ENCODE measurements around the gene AKAP6.

AKAP6 gene

GRCh38 chr14:32609388-32609787 lies 280.3 kb downstream of the AKAP6 start:
- Mint-ChIP-seq H3K9me3 (no peaks in the 10 kb centered on the region), H3K4me3 (no peak overlapping the region), H3K4me1 (peaks cover 14% of the 10 kb centered on the region), H3K27ac (no peak overlapping the region), H3K36me3 (ENCODE audit: low read depth) (no peaks in the 10 kb centered on the region), H3K27me3 (ENCODE audit: low read depth, poor library complexity) (no peaks in the 10 kb centered on the region)
- no peak for DNase-seq
- TF ChIP-seq, protein P1, sequence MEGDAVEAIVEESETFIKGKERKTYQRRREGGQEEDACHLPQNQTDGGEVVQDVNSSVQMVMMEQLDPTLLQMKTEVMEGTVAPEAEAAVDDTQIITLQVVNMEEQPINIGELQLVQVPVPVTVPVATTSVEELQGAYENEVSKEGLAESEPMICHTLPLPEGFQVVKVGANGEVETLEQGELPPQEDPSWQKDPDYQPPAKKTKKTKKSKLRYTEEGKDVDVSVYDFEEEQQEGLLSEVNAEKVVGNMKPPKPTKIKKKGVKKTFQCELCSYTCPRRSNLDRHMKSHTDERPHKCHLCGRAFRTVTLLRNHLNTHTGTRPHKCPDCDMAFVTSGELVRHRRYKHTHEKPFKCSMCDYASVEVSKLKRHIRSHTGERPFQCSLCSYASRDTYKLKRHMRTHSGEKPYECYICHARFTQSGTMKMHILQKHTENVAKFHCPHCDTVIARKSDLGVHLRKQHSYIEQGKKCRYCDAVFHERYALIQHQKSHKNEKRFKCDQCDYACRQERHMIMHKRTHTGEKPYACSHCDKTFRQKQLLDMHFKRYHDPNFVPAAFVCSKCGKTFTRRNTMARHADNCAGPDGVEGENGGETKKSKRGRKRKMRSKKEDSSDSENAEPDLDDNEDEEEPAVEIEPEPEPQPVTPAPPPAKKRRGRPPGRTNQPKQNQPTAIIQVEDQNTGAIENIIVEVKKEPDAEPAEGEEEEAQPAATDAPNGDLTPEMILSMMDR (IDR thresholded peaks at IDR 0.05): no peak

DNA sequence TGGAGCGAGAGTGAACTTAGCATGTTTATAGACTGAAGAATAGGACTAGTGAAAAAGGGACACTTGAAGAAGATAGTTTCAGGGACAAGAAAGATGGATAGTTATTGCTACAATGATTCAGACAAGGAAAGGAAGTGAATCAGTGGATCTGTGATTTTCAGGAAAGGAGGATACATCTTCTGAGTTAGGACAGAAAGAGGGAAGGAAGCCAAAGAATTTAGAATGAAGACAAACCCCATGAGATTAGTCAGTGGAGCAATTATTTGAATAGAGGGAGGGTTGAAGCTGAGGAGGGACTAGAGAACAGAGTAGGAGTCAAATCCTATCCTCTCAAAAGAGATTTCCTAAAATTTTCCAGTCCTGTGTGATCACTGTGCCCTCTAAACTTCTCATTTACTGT lies 282.7 kb downstream of the AKAP6 start:
- no peaks in the 10 kb centered on the region for H3K9me3 Mint-ChIP-seq
- H3K4me3 Mint-ChIP-seq: no peak overlapping the region
- no peak overlapping the region for H3K27ac Mint-ChIP-seq
- DNase-seq: no peak
- H3K4me1 Mint-ChIP-seq: peaks cover 13% of the 10 kb centered on the region
- H3K36me3 Mint-ChIP-seq (ENCODE audit: low read depth): no peaks in the 10 kb centered on the region
- TF ChIP-seq, protein P1 (IDR thresholded peaks at IDR 0.05): no peak
- H3K27me3 Mint-ChIP-seq (ENCODE audit: low read depth, poor library complexity): no peaks in the 10 kb centered on the region

- DNase-seq: no peak
- Mint-ChIP-seq H3K9me3 (peaks cover 11% of the 10 kb centered on the region), H3K27ac (no peak overlapping the region), H3K4me1 (peaks cover 5% of the 10 kb centered on the region), H3K27me3 (ENCODE audit: low read depth, poor library complexity) (no peaks in the 10 kb centered on the region), H3K4me3 (no peak overlapping the region), H3K36me3 (ENCODE audit: low read depth) (no peaks in the 10 kb centered on the region)
- TF ChIP-seq, protein P1 (IDR thresholded peaks at IDR 0.05): no peak
Measured at GRCh38 chr14:32618991-32619390, 289.9 kb downstream of the AKAP6 start.

DNA sequence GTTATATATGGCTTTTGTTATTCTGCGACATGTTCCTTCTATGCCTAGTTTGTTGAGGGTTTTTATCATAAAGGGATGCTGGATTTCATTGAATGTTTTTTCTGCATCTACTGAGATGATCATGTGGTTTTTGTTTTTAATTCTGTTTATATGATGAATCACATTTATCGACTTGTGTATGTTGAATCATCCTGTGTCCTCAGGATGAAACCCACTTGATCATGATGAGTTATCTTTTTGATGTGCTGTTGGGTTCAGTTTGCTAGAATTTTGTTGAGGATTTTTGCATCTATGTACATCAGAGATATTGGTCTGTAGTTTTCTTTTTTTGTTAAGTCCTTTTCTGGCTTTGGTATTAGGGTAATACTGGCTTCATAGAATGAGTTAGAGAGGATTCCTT lies 291.2 kb downstream of the AKAP6 start:
- H3K4me3 Mint-ChIP-seq: no peak overlapping the region
- peaks cover 11% of the 10 kb centered on the region for H3K9me3 Mint-ChIP-seq
- no peak for DNase-seq
- H3K27me3 Mint-ChIP-seq (ENCODE audit: low read depth, poor library complexity): no peaks in the 10 kb centered on the region
- H3K36me3 Mint-ChIP-seq (ENCODE audit: low read depth): no peaks in the 10 kb centered on the region
- H3K27ac Mint-ChIP-seq: no peak overlapping the region
- peaks cover 7% of the 10 kb centered on the region for H3K4me1 Mint-ChIP-seq
- TF ChIP-seq, protein P1 (IDR thresholded peaks at IDR 0.05): no peak

DNA sequence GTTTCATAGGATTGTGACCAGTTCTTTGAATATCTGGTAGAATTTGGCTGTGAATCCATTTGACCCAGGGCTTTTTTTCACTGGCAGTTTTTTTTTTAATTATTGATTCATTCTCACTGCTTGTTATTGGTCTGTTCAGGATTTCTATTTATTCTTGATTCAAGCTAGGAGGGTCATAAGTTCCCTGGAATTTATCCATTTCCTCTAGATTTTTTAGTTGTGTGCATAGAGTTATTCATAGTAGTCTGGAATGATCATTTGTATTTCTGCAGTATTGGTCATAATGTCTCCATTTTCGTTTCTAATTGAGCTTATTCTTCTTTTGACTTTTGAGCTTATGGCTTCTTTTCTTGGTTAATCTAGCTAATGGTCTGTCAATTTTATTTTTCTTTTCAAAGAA lies 291.6 kb downstream of the AKAP6 start:
- H3K4me3 Mint-ChIP-seq: no peak overlapping the region
- no peaks in the 10 kb centered on the region for H3K36me3 Mint-ChIP-seq (ENCODE audit: low read depth)
- peaks cover 11% of the 10 kb centered on the region for H3K9me3 Mint-ChIP-seq
- no peak for DNase-seq
- H3K27me3 Mint-ChIP-seq (ENCODE audit: low read depth, poor library complexity): no peaks in the 10 kb centered on the region
- H3K27ac Mint-ChIP-seq: no peak overlapping the region
- peaks cover 7% of the 10 kb centered on the region for H3K4me1 Mint-ChIP-seq
- TF ChIP-seq, protein P1 (IDR thresholded peaks at IDR 0.05): no peak

GRCh38 chr14:32621585-32621984 lies 292.5 kb downstream of the AKAP6 start:
- H3K9me3 Mint-ChIP-seq: peaks cover 11% of the 10 kb centered on the region
- no peak for DNase-seq
- no peak overlapping the region for H3K4me3 Mint-ChIP-seq
- H3K27me3 Mint-ChIP-seq (ENCODE audit: low read depth, poor library complexity): no peaks in the 10 kb centered on the region
- peaks cover 7% of the 10 kb centered on the region for H3K4me1 Mint-ChIP-seq
- H3K36me3 Mint-ChIP-seq (ENCODE audit: low read depth): no peaks in the 10 kb centered on the region
- H3K27ac Mint-ChIP-seq: no peak overlapping the region
- TF ChIP-seq, protein P1 (IDR thresholded peaks at IDR 0.05): no peak
